Spleen (tissue), 11 donors: ENCODE measurements around the gene NOXO1. TPM values are rescaled to one million over a fixed set of nuclear protein-coding genes. Genes with fewer than 3 reads are reported as not detected.
"Not testable (repeated sequence)": the region's sequence is repeated elsewhere in the genome, so short reads cannot be mapped to it uniquely, and the experiment has no call there.

Experiments
- DNase-seq: peaks from one replicate; pipeline ENCODE4 v3.0.0-alpha.2; 2020
- H3K27ac ChIP-seq, 8 donors: fragments of 200-600 bp; sonication (generic) in 7 of 8; 1 replicate in 4 of 8; 2 replicates in 4 of 8; pipeline versions ENCODE4 v1.5.0 to v1.8.0; 2016 to 2021; ENCODE audit warnings: inconsistent platforms in 4 of 8, mild to moderate bottlenecking in 4 of 8, moderate library complexity in 1 of 8
- H3K27me3 ChIP-seq, 7 donors: fragments of 200-600 bp; sonication (generic) in 6 of 7; replicated peaks in 1 of 7; 1 replicate in 4 of 7; 2 replicates in 3 of 7; pipeline versions ENCODE4 v1.5.0 to v1.8.0; 2016 to 2021; ENCODE audit warnings: inconsistent platforms in 3 of 7, mild to moderate bottlenecking in 1 of 7
- H3K36me3 ChIP-seq, 6 donors: fragments of 200-600 bp; sonication (generic) in 5 of 6; 1 replicate in 4 of 6; 2 replicates in 2 of 6; pipeline versions ENCODE4 v1.5.0 to v1.8.0; 2016 to 2021; ENCODE audit warnings: inconsistent platforms in 2 of 6
- H3K4me1 ChIP-seq, 6 donors: fragments of 200-600 bp; sonication (generic) in 5 of 6; 1 replicate in 3 of 6; 2 replicates in 3 of 6; pipeline versions ENCODE4 v1.5.0 to v1.8.0; 2016 to 2021; ENCODE audit warnings: inconsistent platforms in 3 of 6
- H3K4me3 ChIP-seq, 8 donors: fragments of 200-600 bp; sonication (generic) in 7 of 8; 1 replicate in 4 of 8; 2 replicates in 4 of 8; pipeline versions ENCODE4 v1.5.0 to v1.8.0; 2016 to 2021; ENCODE audit warnings: inconsistent platforms in 4 of 8, mild to moderate bottlenecking in 4 of 8, moderate library complexity in 2 of 8
- H3K9me3 ChIP-seq, 8 donors: fragments of 200-600 bp; sonication (generic) in 7 of 8; 1 replicate in 4 of 8; 2 replicates in 4 of 8; pipeline versions ENCODE4 v1.5.0 to v1.8.0; 2016 to 2021; ENCODE audit warnings: inconsistent platforms in 4 of 8
- CTCF ChIP-seq, 11 experiments: fragments of 200-600 bp in 7 of 11; fragments of 450-650 bp in 4 of 11; sonication (generic) in 4 of 11; IDR thresholded peaks in 8 of 11; conservative IDR thresholded peaks in 3 of 11; 1 replicate in 7 of 11; 2 replicates in 4 of 11; pipeline versions ENCODE4 v1.4.0 to v1.8.0; 2016 to 2021; ENCODE audit warnings: antibody characterized with exemption in 11 of 11, inconsistent platforms in 4 of 11, mild to moderate bottlenecking in 1 of 11
- POLR2A ChIP-seq, 3 donors: fragments of 450-650 bp; IDR thresholded peaks; one replicate each; pipeline ENCODE4 v1.5.1; 2017; ENCODE audit warnings: antibody characterized with exemption in 3 of 3, mild to moderate bottlenecking in 1 of 3
- POLR2AphosphoS5 ChIP-seq, 3 donors: sonication (generic); formaldehyde crosslinking; IDR thresholded peaks; one replicate each; pipeline ENCODE4 v1.5.1; 2017; ENCODE audit warnings: antibody characterized with exemption in 3 of 3
- whole genome bisulfite sequencing, 5 donors: extraction: QIAGEN DNeasy Blood & Tissue Kit in 3 of 5; methylation state at CpG; one replicate each; pipeline versions ENCODE4 v1.1.5 to v1.1.7; 2013 to 2018; 5-methylcytosine and 5-hydroxymethylcytosine counted together
- intact Hi-C: fragments of 100-400 bp; cut with DNase I; formaldehyde crosslinking; loops from one replicate; pipeline ENCODE4 v1.15.0; 2023; ENCODE audit warnings: low total_unique reads
- polyA plus RNA-seq, 3 donors: library from polyadenylated mRNA; stranded (reverse); fragments of 200-250 nt; gene quantifications; one replicate each; pipeline ENCODE4 v1.2.1, GENCODE V29; 2013
- total RNA-seq, 7 donors: library from RNA; depleted of rRNA in 3 of 7; stranded (reverse); fragments of >200 nt in 3 of 7; fragmentation: NEBNext Ultra II Directional in 4 of 7; extraction: Animal tissue kit (Norgen Biotek cat#: 25700) in 4 of 7; gene quantifications; one replicate each; pipeline versions ENCODE4 v1.1.0 to v1.2.1, GENCODE V29; 2016 to 2021
- donor health status: healthy with polysubstance abuse.
- donor health status: DM: no; HTN: no; CAD: no; lungs with moderate emphysema.
- donor health status: DM: no; HTN: no; CAD: no.
- donor health status: Bipolar disorder and iron deficiency.
- donor health status: healthy.
- donor health status: DM: no; HTN: no; CAD: no.
- donor health status: DM: yes; HTN: yes; CAD: no.

Gene NOXO1
- total and polyA plus RNA-seq, 10 donors = 0.30 to 1.4 (median 0.82) TPM; not detected in 4

GRCh38 chr16:1962161-1963153, 18.8 kb downstream of the NOXO1 start:
- Histone ChIP-seq H3K27ac (peak overlapping the region in 4 of 8 donors; percentile 98 to 99 (median 99)), H3K4me3 (peak overlapping the region in 4 of 8 donors; percentile 74 to 94 (median 89)), H3K4me1 (peaks cover 28 to 79% (median 67%) of the 10 kb centered on the region in 6 donors), H3K36me3 (peaks cover 0 to 40% (median 26%) of the 10 kb centered on the region in 6 donors)
- peak in 2 of 3 donors; percentile 47 to 75 for TF ChIP-seq POLR2AphosphoS5 (IDR thresholded peaks at IDR 0.05)
- intact Hi-C loops, H3K9me3 ChIP-seq, H3K27me3 ChIP-seq, DNase-seq: not testable (repeated sequence)
- 72 to 87% (median 82%) methylated on average over 17 to 37 of the region's 37 CpGs for WGBS, 5 donors

- peak overlapping the region in 4 of 8 donors; percentile 88 to 99 (median 96) for H3K27ac ChIP-seq
- no peaks in the 10 kb centered on the region for H3K27me3 ChIP-seq
- DNase-seq = peak; percentile 72
- H3K4me3 ChIP-seq = peak overlapping the region in 1 of 8 donors; percentile 94
- H3K4me1 ChIP-seq = peaks cover 28 to 77% (median 67%) of the 10 kb centered on the region in 6 donors
- WGBS, 5 donors = 45 to 66% (median 56%) methylated on average over 4 to 6 of the region's 6 CpGs
- H3K36me3 ChIP-seq = peaks cover 0 to 38% (median 26%) of the 10 kb centered on the region in 6 donors
- intact Hi-C loops = no loop called here
- H3K9me3 ChIP-seq = no peaks in the 10 kb centered on the region
- no peak for TF ChIP-seq CTCF (IDR thresholded peaks at IDR 0.05 in 8 of 11, conservative IDR thresholded peaks at IDR 0.05 in 3 of 11)
- no peak for TF ChIP-seq POLR2A (IDR thresholded peaks at IDR 0.05)
- TF ChIP-seq POLR2AphosphoS5 (IDR thresholded peaks at IDR 0.05) = no peak
These were observed 19.6 kb downstream of the NOXO1 start for GRCh38 chr16:1961651-1962067.

GRCh38 chr16:1960665-1961630, 20.3 kb downstream of the NOXO1 start:
- TF ChIP-seq POLR2A (IDR thresholded peaks at IDR 0.05) (no peak), POLR2AphosphoS5 (IDR thresholded peaks at IDR 0.05) (peak; percentile 50 to 72 (median 69)), CTCF (IDR thresholded peaks at IDR 0.05 in 8 of 11, conservative IDR thresholded peaks at IDR 0.05 in 3 of 11) (no peak)
- Histone ChIP-seq H3K4me3 (peak overlapping the region in 7 of 8 donors; percentile 66 to 95 (median 79)), H3K9me3 (no peaks in the 10 kb centered on the region), H3K36me3 (peaks cover 0 to 33% (median 26%) of the 10 kb centered on the region in 6 donors), H3K27ac (peak overlapping the region in 6 of 8 donors; percentile 34 to 99 (median 90)), H3K4me1 (peaks cover 25 to 70% (median 62%) of the 10 kb centered on the region in 6 donors), H3K27me3 (no peaks in the 10 kb centered on the region)
- 42 to 53% (median 46%) methylated on average over 17 to 20 of the region's 20 CpGs for WGBS, 5 donors
- DNase-seq = peak; percentile 76
- intact Hi-C loops = no loop called here
